H1 (cell line): ENCODE data around the gene PSMC1. TPM values are rescaled to one million over a fixed set of nuclear protein-coding genes. Genes with fewer than 3 reads are reported as not detected.

Experiments used
- JUND ChIP-seq: IDR thresholded peaks from 2 replicates; pipeline ENCODE4 v1.6.1; 2011; ENCODE audit warnings: mild to moderate bottlenecking, improper control_type of control experiment, low read length
- NANOG ChIP-seq: IDR thresholded peaks from 2 replicates; pipeline ENCODE4 v1.6.1; 2011; ENCODE audit warnings: low read length, low read depth, mild to moderate bottlenecking, inconsistent platforms; ENCODE audit not compliant: insufficient read depth, poor library complexity, severe bottlenecking
- RAD21 ChIP-seq, 2 experiments: IDR thresholded peaks in 1 of 2; conservative IDR thresholded peaks in 1 of 2; 2 replicates each; pipeline ENCODE4 v1.6.1; 2011; ENCODE audit warnings: low read depth in 2 of 2, low read length in 2 of 2, improper control_type of control experiment in 1 of 2, inconsistent platforms in 1 of 2, mild to moderate bottlenecking in 1 of 2, moderate library complexity in 1 of 2
- SP2 ChIP-seq: IDR thresholded peaks from 2 replicates; pipeline ENCODE4 v1.6.1; 2012; ENCODE audit warnings: mild to moderate bottlenecking, low read length, inconsistent platforms
- TCF12 ChIP-seq: IDR thresholded peaks from 2 replicates; pipeline ENCODE4 v1.6.1; 2011; ENCODE audit warnings: low read depth, mild to moderate bottlenecking, low read length
- YY1 ChIP-seq: IDR thresholded peaks from 2 replicates; pipeline ENCODE4 v1.6.1; 2011; ENCODE audit warnings: low read depth, mild to moderate bottlenecking, low read length
- polyA plus RNA-seq, 7 experiments: library from polyadenylated mRNA; depleted of rRNA in 3 of 7; stranded (reverse) in 5 of 7; unstranded in 2 of 7; fragments of >200 nt in 5 of 7; fragments of 200-250 nt in 2 of 7; gene quantifications; 1 replicate in 5 of 7; 2 replicates in 1 of 7; 4 replicates in 1 of 7; pipeline versions ENCODE4 v1.2.1 to v1.2.3, GENCODE V29; 2011 to 2013; ENCODE audit warnings: missing spikeins in 2 of 7, mixed read lengths in 2 of 7
- total RNA-seq: library from RNA; stranded (reverse); fragmentation: NEBNext Ultra II Directional; extraction: Animal tissue kit (Norgen Biotek cat#: 25700); gene quantifications from 2 replicates; pipeline ENCODE4 v1.2.1, GENCODE V29; 2021
- TF ChIP-seq, protein P1 (sequence below): fragments of 300-600 bp; sonication (generic); IDR thresholded peaks from 2 replicates; pipeline ENCODE4 v1.7.1; 2012; ENCODE audit warnings: low read length, moderate library complexity, mild to moderate bottlenecking, inconsistent platforms; ENCODE audit not compliant: insufficient replicate concordance
- TF ChIP-seq, protein P2 (sequence below): IDR thresholded peaks from 2 replicates; pipeline ENCODE4 v1.6.1; 2012; ENCODE audit warnings: inconsistent platforms

Gene PSMC1
- total and polyA plus RNA-seq, 2 of the 8 experiments (the other 6 are each of a cell fraction or from before 2014, with no cell fraction given): 46.2 to 99.6 TPM

DNA sequence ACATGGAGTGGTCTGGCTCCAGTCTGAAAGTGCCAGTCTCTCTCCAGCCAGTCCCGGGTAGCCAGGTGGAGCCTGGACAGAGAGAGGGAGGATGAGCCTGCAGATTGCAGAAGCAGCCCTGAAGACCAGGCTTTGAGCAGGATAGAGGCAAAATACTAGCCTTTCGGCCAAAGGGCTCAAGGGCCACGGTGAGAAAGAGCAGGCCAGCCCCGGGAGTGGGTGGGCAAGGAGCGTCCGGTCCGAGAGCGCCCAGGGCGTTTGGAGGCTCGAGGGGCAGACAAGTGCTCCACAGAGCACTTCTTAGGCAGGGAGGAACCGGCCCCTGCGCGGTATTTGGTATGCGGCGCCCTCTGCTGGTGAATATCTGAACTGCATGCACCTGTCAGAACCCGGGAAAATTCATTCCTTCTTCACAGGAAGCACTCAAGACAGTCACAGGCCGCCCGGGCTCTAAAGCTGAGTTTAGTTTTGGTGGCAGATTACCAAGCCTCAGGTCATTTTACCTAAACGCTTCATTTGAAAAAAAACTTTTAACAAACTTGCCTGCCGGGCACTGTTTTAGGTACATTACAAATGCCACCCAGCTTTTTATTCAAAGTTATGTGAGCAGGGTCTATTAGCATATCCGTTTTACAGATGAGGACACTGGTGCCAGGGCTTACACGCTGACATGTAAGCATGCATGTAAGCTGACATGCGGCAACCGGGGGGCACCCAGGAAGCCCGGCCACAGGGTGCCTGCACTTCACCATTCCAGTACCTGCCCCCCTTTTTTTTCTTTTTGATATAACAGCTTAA lies 21.0 kb upstream of the PSMC1 start (continued):
- TF ChIP-seq, protein P1, sequence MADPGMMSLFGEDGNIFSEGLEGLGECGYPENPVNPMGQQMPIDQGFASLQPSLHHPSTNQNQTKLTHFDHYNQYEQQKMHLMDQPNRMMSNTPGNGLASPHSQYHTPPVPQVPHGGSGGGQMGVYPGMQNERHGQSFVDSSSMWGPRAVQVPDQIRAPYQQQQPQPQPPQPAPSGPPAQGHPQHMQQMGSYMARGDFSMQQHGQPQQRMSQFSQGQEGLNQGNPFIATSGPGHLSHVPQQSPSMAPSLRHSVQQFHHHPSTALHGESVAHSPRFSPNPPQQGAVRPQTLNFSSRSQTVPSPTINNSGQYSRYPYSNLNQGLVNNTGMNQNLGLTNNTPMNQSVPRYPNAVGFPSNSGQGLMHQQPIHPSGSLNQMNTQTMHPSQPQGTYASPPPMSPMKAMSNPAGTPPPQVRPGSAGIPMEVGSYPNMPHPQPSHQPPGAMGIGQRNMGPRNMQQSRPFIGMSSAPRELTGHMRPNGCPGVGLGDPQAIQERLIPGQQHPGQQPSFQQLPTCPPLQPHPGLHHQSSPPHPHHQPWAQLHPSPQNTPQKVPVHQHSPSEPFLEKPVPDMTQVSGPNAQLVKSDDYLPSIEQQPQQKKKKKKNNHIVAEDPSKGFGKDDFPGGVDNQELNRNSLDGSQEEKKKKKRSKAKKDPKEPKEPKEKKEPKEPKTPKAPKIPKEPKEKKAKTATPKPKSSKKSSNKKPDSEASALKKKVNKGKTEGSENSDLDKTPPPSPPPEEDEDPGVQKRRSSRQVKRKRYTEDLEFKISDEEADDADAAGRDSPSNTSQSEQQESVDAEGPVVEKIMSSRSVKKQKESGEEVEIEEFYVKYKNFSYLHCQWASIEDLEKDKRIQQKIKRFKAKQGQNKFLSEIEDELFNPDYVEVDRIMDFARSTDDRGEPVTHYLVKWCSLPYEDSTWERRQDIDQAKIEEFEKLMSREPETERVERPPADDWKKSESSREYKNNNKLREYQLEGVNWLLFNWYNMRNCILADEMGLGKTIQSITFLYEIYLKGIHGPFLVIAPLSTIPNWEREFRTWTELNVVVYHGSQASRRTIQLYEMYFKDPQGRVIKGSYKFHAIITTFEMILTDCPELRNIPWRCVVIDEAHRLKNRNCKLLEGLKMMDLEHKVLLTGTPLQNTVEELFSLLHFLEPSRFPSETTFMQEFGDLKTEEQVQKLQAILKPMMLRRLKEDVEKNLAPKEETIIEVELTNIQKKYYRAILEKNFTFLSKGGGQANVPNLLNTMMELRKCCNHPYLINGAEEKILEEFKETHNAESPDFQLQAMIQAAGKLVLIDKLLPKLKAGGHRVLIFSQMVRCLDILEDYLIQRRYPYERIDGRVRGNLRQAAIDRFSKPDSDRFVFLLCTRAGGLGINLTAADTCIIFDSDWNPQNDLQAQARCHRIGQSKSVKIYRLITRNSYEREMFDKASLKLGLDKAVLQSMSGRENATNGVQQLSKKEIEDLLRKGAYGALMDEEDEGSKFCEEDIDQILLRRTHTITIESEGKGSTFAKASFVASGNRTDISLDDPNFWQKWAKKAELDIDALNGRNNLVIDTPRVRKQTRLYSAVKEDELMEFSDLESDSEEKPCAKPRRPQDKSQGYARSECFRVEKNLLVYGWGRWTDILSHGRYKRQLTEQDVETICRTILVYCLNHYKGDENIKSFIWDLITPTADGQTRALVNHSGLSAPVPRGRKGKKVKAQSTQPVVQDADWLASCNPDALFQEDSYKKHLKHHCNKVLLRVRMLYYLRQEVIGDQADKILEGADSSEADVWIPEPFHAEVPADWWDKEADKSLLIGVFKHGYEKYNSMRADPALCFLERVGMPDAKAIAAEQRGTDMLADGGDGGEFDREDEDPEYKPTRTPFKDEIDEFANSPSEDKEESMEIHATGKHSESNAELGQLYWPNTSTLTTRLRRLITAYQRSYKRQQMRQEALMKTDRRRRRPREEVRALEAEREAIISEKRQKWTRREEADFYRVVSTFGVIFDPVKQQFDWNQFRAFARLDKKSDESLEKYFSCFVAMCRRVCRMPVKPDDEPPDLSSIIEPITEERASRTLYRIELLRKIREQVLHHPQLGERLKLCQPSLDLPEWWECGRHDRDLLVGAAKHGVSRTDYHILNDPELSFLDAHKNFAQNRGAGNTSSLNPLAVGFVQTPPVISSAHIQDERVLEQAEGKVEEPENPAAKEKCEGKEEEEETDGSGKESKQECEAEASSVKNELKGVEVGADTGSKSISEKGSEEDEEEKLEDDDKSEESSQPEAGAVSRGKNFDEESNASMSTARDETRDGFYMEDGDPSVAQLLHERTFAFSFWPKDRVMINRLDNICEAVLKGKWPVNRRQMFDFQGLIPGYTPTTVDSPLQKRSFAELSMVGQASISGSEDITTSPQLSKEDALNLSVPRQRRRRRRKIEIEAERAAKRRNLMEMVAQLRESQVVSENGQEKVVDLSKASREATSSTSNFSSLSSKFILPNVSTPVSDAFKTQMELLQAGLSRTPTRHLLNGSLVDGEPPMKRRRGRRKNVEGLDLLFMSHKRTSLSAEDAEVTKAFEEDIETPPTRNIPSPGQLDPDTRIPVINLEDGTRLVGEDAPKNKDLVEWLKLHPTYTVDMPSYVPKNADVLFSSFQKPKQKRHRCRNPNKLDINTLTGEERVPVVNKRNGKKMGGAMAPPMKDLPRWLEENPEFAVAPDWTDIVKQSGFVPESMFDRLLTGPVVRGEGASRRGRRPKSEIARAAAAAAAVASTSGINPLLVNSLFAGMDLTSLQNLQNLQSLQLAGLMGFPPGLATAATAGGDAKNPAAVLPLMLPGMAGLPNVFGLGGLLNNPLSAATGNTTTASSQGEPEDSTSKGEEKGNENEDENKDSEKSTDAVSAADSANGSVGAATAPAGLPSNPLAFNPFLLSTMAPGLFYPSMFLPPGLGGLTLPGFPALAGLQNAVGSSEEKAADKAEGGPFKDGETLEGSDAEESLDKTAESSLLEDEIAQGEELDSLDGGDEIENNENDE: no peak
- TF ChIP-seq NANOG (no peak), RAD21 (IDR thresholded peaks at IDR 0.05 in 1 of 2, conservative IDR thresholded peaks at IDR 0.05 in 1 of 2; ENCODE audit: low read depth in 2 of 2, low read length in 2 of 2) (peak; percentile 94 to 95), JUND (no peak), YY1 (0 out of 2 replicates have a peak, but pooled peaks have one; percentile 20), TCF12 (0 out of 2 replicates have a peak, but pooled peaks have one; percentile 50), SP2 (no peak)
- TF ChIP-seq, protein P2, sequence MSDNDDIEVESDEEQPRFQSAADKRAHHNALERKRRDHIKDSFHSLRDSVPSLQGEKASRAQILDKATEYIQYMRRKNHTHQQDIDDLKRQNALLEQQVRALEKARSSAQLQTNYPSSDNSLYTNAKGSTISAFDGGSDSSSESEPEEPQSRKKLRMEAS: peak; percentile 98
